Measurements from ENCODE around the gene UBL7.

Gene UBL7

GRCh38 chr15:74438721-74439316, 22.1 kb downstream of the UBL7 start:
- H3K27ac ChIP-seq = no peak overlapping the region
- DNase-seq (ENCODE audit: low spot score) = no peak

GRCh38 chr15:74438206-74438605, 22.8 kb downstream of the UBL7 start:
- TF ChIP-seq CTCF (IDR thresholded peaks at IDR 0.05) = no peak
- Histone ChIP-seq H3K4me3 (no peak overlapping the region), H3K27ac (no peak overlapping the region)
- DNase-seq (ENCODE audit: low spot score) = no peak

More at GRCh38 chr15:74438721-74439316, 22.1 kb downstream of the UBL7 start:
- H3K4me3 ChIP-seq = no peak overlapping the region
- TF ChIP-seq CTCF (IDR thresholded peaks at IDR 0.05) = peak; percentile 53

- H3K27ac ChIP-seq = peak overlapping the region in 1 of 2 donors; percentile 71
- peak overlapping the region; percentile 97 for H3K4me3 ChIP-seq
- TF ChIP-seq CTCF (IDR thresholded peaks at IDR 0.05) = no peak
- DNase-seq (ENCODE audit: low spot score) = no peak
These were observed 26.5 kb downstream of the UBL7 start for GRCh38 chr15:74434263-74435136.

- peak within 1 kb of the TSS; percentile 97 for H3K4me3 ChIP-seq
- DNase-seq (ENCODE audit: low spot score) = peak; percentile 88
- H3K27ac ChIP-seq = peak within 1 kb of the TSS in 1 of 2 donors; percentile 71
- TF ChIP-seq CTCF (IDR thresholded peaks at IDR 0.05) = no peak
These were observed 27.2 kb downstream of the UBL7 start, which contains the start of gene SEMA7A for GRCh38 chr15:74433592-74434262. Gene SEMA7A, minus strand, starts transcription at chr15:74433958. Its CDS starts 40 bp downstream, at chr15:74433918.

GRCh38 chr15:74432968-74433591, 27.9 kb downstream of the UBL7 start:
- DNase-seq (ENCODE audit: low spot score) = no peak
- Histone ChIP-seq H3K4me3 (peak overlapping the region; percentile 97), H3K27ac (peak overlapping the region in 1 of 2 donors; percentile 71)
- TF ChIP-seq CTCF (IDR thresholded peaks at IDR 0.05) = no peak

GRCh38 chr15:74432271-74432967, 28.5 kb downstream of the UBL7 start:
- no peak for TF ChIP-seq CTCF (IDR thresholded peaks at IDR 0.05)
- H3K27ac ChIP-seq = no peak overlapping the region
- DNase-seq (ENCODE audit: low spot score) = no peak
- peak overlapping the region; percentile 97 for H3K4me3 ChIP-seq
